NCI-H1048 (cell line): ENCODE results near the gene ADGRV1.

Source experiments
- DNase-seq: peaks from one replicate; lab custom pipeline; 2025; lab: John Stamatoyannopoulos, UW

ADGRV1 gene

DNA sequence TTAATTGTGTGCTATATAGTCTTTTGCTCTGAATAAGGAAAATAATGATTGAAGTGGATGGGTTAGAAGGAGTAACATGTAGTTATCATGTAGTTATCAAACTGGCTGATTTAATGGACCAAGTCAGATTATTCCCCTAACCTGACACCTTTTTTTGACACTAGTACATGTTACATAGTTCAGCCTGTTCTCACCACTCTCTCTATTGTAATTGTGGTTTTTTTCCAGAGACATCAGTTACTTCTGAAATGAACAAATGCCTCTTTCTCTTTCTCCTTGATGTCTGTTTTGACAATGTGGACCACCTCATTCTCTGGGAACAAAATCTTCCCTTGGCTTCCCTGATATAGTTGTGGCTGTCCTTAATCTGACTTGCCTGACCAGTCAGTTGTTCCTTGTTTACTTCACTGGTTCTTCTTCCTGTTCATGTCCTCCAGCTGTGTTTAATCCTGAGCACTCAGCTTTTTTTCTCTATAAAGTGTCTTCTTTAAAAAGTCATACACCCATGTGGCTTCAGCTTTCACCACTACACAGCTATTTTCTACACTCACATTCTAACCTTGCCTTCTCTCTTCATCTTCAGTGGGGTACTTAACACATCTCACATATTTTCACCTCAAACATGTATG lies 581.1 kb downstream of the ADGRV1 start:
- DNase-seq: no peak

DNA sequence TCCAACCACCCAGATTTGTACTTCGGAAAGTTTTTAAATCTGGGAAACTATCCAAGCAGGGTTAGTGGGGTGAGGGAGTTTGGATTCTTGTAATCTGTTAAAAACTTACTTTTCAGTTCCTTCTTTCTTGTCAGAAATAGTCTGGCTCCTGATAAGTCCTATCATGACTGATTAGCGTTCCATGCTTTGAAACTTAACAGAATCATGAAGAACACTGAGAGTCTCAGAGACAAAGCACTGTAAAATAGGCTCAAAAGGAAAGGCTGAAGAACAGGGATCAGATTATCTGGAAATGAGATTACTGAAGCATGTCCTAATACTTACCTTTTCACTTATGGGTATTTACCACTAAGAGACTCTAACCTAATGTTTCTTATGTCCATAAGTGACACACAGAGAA lies 582.1 kb downstream of the ADGRV1 start:
- DNase-seq: no peak

DNA sequence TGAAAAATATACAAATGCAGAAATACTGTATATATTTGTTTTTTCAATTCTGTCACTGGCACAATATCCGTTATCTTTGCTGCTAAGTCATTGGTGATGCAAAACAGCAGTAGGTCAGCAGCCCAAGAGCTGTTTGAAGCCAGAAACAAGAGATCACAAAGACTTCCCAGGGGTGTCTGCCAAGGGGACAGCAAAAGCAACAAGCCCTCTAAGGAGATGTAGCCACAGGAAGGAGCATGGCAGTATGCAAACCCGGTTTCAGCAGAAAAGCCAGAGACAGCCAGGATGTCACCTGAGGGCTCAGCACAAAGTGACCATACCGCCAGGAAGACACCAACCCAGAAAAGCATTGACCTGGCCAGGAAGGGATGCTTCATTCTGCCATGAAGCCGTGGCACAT lies 583.0 kb downstream of the ADGRV1 start:
- no peak for DNase-seq

DNA sequence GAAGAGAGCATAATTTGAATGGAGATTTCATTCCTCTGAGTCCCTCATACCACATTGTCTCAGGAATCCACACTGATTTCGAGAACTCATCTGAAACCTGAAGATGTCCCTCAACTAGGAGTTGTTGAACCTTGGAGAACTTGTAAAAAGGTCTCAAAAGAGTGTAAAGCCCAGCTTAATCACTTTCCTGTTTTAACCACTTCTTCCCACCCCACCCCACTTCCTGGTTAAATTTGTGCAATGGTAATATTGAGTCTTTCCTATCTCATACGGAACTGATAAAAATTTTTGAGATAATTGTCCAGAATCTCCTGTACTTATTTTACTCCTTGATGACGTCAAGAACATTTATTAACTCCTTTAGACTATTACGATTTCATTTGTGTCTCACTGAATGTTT lies 583.8 kb downstream of the ADGRV1 start:
- no peak for DNase-seq

DNA sequence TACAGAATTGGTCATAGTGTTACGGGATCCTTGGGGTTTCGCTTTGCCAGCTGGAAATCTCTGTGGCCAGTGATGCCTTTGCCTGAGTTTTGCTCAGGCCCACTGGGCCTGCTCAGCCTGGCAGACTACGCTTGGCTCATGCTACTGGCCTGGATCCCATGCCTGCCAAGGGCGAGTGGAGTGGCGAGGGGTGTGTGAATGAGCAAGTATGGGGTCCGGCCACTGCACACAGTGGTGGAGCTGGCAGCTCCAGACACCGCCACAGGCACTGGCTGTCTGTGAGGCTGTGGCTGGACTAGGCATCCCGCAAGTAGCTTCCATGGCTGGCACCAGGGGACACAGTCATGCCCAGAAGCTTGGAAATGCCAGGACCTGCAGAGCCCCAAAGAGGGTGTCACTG lies 584.2 kb downstream of the ADGRV1 start:
- DNase-seq: no peak

DNA sequence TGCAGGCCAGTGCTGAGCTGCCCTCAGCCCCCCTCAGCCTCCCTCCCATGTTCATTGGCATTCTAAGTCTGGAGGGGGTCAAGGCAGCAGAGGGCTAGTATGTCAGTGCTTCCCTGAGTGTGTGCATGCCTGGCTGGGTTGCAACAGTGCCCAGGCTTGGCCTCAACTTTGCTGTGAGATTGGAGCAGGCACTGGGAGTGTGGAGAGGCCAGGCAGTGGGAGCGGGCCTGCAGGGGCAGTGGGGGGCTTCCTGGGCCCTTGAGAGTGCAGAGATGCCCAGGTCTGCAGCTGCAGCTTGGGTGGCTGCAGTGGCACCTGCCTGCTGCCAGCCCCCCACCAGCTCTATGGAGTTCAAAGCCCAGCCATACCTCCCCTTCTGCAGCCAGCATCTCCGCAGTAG lies 585.2 kb downstream of the ADGRV1 start:
- DNase-seq: no peak

DNA sequence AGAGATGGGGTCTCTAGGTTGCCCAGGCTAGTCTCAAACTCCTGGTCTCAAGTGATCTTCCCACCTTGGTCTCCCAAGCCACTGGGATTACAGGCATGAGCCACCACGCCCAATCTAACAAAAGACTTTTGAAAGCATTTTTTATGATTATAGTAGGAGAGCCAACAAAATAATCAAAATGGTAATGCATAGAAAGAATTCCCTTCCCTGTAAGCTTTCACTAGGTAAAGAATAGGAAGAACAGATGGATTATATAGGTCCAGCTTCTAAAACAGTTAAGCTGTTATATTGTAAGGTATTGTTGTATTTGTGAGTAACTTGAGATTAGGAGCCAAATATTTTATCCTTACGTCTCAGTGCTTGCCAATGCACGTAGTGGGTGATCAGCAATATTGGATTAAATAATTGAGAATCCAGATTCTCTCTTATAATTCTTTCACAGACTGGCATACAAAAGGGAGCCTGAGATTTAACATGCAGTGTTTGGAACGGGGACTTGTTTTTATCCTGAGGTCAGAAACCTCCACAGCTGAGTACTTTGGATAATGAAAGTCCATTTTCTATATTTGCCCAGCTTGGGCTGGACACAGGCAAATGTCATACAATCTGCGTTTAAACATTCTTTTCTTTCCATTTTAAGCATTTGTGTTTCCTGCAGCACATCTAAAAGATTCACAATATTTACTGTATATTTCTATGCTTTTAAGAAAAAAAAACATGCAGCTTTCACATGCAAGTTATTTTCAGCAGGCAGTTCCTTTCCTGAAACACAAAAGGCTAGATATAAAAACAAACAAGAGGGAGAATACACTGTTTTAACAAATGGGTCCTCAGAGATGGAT lies 586.1 kb downstream of the ADGRV1 start:
- no peak for DNase-seq

DNA sequence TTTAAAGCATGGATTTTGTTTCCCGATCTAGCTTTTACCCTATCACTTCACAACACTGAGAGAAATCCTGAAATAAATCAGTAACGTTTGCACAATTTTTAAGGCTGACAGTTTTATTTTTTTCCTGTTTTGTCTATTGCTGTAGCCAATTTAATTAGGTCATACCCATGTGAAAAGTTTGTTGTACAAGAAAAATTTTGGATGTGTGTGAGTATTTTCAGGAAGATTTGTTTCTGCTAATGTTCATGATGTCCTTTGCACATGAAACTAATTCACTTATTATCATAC lies 586.7 kb downstream of the ADGRV1 start:
- DNase-seq: no peak

DNA sequence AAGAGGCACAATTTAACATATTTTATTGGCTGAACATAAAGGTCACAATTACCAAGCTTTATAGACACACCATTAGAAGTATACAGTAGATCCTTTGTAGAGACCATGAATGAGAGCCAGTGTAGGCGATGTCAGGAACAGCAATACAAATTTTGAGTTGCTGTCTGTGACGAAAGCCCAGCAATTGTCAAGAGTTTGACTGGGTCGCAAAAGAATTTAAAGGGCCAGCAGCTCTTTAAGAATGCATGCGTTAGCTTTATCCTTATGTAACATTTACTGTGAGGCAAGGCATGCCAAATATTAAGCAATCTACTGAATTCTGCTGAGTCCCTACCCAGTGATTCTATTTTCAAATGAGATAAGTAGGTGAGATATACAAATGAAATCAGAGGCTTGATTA lies 587.6 kb downstream of the ADGRV1 start:
- no peak for DNase-seq

DNA sequence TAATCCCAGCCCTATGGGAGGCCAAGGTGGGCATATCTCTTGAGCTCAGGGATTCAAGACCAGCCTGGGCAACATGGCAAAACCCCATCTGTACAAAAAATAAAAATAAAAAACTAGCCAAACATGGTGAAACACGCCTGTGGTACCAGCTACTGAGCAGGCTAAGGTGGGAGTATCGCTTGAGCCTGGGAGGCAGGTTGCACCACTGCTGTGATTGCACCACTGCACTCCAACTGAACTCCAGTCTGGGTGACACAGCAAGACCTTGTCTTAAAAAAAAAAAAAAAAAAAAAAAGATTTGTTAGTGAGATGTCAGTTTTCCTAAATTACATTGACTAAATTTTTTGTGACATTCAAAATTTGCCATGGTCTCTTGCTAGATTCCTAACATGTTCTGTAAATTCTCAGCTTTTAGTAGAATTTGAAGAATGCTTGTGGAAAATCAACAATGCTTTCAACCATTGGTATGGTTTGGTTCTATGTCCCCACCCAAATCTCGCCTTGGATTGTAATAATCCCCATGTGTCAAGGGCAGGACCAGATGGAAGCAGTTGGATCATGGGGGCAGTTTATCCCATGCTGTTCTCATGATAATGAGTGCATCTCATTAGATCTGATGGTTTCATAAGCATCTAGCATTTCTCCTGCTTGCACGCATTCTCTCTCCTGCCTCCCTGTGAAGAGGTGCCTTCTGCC lies 588.5 kb downstream of the ADGRV1 start:
- no peak for DNase-seq

DNA sequence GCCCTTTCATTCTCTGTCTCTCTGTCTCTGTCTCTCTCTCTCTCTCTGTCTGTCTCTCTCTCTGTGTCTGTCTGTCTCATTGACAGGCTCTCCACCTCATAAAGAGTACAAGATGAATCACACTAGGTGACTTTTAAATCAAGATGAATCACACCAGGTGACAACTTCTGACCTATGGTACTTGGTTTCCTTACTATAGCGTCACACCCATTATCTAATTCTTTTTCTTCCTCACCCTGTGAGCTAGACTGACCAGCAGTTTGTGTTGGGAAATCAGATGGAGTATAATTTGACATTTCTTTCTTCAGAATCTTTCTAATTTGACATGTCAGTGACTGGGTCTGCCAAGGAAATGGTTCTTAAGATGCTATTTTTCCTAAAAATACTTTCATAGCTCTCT lies 591.6 kb downstream of the ADGRV1 start:
- DNase-seq: no peak

DNA sequence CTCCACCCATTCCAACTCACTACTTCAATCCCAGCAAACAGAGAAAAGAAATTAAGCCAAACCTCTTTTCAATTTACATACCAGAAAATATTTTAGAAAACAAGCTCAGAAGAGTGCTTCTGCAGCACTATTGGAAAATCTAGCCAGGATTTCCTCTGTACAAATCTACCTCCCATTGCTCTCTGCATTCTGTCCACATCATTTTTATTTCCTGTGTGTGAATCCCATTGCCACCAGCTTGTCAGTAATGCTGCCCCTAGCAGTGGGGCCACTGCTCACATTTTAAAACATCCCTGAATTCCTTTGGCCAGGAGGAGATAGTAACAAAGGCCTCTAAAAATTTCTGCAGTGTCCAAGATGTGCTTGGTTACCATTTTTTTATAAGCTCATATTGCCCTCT lies 592.0 kb downstream of the ADGRV1 start:
- DNase-seq: no peak

DNA sequence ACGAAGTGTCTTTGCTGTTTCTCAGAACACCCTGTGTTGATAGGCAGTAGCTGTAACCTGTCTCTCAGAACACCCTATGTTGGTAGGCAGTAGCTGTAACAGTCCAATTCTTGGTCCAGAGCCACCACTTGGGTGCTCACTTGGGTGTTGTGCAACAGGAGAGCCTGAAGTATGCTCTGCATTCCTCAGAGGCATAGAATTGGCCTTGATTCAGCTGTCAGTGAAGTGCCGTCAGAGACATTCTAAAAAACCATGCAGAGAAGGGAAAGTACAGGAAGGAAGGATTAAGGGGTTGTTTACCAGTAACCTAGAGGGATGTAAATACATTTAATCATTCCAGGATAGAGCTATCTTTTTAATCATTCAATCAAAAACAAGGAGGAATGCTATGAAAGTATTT lies 593.4 kb downstream of the ADGRV1 start:
- no peak for DNase-seq

DNA sequence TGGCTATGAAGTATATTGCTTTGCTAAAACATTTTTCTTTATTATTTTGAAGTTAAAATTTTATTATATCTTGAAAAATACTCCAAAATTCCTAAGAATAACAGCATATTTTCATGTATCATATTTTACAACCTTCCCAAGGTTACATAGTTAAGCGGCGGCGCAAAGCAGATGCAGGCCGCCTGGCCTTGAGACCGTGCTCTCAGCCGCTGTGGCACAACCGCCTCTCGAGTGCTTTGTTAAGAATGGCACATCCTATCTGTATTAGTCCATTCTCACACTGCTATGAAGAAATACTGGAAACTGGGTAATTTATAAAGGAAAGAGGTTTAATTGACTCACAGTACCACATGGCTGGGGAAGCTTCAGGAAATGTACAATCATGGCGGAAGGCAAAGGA lies 595.7 kb downstream of the ADGRV1 start:
- DNase-seq: no peak

DNA sequence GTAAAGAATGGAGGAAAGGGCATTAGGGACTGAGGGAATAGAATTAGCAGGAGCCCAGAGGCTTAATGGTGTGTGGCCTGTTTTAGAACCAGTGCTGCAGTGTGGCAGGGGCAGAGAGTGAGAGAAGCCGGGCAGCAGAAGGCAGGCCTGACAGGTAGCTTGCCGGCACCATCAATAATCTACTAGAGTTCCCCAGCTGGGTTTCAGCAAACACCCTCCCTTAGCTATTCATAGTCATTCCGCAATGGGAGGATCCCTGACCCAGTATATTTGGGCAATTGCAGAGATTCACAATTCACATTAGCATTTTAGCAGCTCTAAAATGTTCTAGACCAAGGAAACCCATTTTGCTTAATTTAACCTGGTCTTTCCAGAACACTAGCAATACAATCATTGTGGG lies 596.7 kb downstream of the ADGRV1 start:
- no peak for DNase-seq

DNA sequence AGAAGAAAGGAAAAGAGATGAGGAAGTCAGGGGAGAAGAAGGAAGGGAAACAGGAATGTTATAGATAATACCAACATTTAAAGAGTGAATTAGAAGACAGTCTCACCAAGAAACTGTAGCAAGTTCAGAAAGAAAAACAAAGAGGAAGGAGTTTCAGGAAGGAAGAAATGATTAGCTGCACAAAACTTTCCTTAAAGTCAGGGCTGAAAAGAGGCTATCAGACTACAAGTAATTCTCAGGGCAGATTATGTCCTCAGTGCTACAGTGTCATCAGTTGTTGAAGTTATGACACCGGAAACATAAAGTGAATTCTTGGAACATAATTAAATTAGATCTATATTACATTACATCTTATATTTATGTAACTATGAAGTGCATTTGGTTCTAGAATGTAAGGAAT lies 597.6 kb downstream of the ADGRV1 start:
- no peak for DNase-seq

DNA sequence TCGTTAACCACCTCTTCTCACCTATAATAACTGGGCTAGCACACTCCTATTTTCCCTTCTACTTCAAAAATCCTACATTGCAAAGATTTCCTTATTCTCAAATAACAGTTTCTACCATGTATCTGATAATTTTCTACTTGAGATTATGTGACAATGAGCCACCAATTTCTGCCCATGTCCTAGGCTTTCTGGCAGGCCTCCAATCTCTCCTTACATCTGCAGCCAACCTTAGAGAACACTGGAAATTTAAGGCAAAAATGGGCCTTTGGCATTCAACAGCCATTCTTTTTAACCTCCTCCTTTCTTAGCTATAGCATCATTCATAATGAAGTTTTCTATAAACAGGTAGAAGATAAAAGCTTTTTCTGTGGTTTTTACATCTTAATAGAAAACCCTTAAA lies 599.4 kb downstream of the ADGRV1 start:
- DNase-seq: no peak

DNA sequence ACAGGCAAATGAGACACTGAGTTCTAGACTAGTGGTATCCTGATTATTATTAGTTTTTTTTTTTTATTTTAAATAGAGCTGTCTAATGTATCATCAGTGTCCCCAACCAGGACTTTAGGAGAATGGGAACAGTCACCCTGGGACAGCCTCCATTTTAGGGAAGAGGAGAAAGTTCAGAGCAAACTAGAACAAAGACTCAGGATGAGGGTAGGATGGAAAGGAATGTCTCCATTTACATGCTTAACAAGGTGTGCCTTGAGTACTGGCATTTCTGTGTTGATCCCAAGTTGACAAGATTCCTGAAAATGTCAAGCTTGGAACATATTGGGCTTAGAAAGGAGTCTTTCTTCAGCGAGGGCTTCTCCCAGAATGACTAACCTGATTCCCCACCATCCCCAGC lies 601.0 kb downstream of the ADGRV1 start:
- no peak for DNase-seq

DNA sequence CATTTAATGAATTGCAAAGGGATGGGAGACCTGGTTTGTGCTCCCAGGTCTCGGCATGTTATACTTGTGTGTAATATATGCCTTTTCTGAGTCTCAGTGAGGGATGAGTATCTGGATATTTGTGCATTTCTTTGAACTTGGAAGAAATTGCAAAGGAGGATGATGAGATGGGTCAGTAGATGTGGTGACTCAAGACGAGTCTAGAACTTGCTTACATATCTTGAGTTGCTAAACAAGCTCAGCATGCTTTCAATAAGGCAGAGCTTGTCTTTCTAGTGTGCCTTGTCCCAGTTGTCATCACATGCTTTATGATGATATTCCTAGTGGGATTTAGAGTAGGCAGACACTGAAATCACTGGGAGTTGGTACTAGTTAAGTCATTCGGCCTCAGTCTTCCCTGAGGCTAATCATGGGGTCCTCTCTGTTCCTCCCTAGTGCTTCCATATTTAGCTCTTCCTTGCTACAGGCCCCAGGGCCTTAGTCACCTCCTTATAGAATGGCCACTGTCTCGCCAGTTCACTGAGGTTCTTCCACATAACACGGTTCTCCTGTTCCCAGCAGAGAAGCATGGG lies 602.2 kb downstream of the ADGRV1 start:
- DNase-seq: no peak

DNA sequence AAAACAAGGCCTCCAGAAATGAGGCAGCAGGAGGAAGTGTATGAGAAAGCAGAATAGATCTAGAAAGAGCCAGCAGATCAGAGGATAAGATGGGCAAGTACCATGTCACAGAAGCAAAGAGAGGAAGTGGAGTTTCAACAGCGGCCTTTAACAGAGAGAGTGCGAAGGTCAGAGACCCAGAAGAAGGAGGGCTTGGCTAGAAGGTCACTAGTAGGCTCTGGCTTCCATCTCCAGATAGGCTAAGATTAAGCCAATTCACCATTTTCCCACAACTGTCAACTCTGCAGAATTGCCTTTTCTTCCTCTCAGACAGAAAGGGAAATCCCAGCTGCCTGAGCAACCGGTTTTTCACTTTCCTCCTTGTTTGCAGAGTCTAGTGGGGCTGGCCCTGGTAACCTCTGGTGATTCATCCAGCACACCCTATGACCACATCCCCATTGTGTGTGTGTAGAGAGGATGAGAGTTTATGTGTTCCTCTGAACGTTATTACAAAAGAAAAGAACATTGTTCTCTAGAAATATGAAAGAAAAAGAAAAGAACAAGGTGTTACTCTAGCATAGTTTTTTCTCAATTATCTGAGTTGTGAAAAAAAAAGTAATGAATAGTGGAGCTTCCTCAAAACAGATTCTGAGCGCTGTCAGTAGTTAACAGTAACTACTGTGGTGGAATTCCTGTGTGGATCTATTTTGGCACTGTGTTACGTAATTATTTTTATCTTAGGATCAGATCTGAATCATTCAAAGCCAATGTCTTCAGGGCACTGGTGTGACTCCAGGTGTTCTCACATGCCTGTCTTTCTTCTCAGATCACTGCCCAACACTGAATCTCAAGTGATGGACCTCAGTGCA lies 604.2 kb downstream of the ADGRV1 start:
- DNase-seq: no peak

DNA sequence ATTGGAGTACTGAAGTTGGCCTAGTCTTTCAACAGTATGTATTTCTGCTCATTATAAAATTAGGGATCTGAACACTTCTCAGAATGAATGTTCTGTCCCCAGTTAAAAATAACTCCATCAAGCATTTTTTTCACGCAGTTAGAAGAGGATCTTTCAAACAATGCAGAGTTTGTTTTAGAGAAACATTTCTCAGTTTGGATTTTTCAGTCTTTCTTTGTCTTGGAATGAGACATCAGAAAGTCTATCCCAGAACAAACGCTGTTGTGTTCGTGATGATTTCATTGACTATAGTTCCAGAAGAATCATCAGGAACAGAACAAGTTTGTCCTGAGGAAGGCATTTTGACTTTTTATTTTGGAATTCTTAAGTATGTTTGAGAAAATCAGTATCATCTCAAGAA lies 605.8 kb downstream of the ADGRV1 start:
- DNase-seq: no peak
